IPS DF 19.7 (cell line): ENCODE measurements around the gene IGFBPL1.
A peak's percentile ranks its signal among the peaks of the same experiment; 100 is the strongest.
"Not testable (repeated sequence)": the region's sequence is repeated elsewhere in the genome, so short reads cannot be mapped to it uniquely, and the experiment has no call there.

Experiments
- DNase-seq: peaks from one replicate; pipeline ENCODE4 v3.0.0-alpha.2; 2013; ENCODE audit warnings: low read depth, low spot score

Gene IGFBPL1

DNA sequence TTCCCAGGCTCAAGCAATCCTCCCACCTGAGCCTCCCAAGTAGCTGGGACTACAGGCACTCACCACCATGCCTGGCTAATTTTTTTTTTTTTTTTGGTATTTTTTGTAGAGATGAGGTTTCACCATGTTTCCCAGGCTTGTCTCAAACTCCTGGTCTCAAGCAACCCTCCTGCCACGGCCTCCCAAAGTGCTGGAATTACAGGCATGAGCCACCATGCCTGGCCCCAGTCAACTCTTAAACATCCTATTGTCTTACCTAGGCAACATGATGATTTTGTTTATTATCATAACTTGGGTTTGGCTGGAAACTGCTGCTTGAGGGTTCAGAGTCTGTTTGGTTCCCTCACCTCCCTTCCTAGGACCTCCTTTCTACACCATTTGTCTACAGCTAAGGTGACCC lies 25.1 kb downstream of the IGFBPL1 start:
- DNase-seq: not testable (repeated sequence)

DNA sequence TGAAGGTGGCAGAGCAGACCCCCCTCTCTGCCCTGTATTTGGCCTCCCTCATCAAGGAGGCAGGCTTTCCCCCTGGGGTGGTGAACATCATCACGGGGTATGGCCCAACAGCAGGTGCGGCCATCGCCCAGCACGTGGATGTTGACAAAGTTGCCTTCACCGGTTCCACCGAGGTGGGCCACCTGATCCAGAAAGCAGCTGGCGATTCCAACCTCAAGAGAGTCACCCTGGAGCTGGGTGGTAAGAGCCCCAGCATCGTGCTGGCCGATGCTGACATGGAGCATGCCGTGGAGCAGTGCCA lies 27.9 kb downstream of the IGFBPL1 start:
- no peak for DNase-seq

DNA sequence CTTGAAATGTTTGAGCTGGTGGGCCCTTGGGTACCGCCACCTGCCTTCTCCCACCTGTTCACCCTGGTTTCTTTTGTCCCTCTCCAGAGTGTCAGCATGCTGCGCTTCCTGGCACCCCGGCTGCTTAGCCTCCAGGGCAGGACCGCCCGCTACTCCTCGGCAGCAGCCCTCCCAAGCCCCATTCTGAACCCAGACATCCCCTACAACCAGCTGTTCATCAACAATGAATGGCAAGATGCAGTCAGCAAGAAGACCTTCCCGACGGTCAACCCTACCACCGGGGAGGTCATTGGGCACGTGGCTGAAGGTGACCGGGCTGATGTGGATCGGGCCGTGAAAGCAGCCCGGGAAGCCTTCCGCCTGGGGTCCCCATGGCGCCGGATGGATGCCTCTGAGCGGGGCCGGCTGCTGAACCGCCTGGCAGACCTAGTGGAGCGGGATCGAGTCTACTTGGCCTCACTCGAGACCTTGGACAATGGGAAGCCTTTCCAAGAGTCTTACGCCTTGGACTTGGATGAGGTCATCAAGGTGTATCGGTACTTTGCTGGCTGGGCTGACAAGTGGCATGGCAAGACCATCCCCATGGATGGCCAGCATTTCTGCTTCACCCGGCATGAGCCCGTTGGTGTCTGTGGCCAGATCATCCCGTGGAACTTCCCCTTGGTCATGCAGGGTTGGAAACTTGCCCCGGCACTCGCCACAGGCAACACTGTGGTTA lies 28.4 kb downstream of the IGFBPL1 start:
- DNase-seq: no peak

DNA sequence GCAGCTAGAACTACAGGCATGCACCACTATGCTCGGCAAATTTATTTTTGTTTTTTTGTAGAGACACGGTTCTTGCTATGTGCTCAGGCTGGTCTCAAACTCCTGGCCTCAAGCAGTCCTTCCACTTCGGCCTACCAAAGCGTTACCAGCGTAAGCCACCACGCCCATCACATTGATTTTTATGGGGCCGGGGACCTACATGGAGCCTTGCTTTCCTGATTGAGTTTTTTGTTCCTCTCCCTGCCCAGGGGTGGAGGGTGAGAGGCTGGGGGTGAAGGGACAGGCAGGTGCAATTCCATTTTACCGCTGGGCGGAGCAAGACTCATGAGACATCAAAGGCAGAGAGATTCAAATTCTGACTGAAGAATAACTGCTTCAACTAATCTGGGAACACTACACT lies 29.8 kb downstream of the IGFBPL1 start:
- no peak for DNase-seq

DNA sequence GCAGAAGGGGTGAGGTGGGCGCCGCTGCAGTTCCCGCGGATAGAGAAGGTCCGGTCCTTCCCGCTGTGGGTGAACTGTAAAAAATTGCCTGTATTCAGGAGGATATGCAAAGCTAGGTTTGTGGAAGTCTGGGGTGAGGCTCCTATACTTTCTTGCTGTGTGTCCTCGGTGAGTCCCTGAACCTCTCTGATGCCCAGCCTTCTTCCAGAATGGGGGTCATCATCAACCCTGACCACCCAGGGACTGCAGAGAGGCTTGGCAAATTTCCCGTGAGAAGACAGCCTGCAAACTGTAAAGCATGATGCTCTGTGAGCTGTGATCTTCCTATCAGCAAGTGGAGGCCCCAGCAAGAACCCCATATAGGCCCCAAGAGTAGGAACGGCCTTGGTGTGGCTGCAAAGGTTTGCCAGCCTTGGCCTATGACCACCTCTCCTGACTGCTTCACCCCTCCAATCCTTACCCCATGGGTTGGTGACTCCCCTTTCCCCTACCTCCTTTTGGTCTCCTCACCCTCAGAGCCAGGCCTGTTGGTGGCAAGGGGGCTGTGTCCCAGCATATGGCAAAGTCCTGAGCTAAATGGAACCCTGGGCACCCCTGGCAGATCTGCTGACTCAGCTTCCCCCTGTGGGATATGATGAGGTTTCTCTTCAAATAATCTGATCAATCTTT lies 31.0 kb downstream of the IGFBPL1 start:
- DNase-seq: no peak

DNA sequence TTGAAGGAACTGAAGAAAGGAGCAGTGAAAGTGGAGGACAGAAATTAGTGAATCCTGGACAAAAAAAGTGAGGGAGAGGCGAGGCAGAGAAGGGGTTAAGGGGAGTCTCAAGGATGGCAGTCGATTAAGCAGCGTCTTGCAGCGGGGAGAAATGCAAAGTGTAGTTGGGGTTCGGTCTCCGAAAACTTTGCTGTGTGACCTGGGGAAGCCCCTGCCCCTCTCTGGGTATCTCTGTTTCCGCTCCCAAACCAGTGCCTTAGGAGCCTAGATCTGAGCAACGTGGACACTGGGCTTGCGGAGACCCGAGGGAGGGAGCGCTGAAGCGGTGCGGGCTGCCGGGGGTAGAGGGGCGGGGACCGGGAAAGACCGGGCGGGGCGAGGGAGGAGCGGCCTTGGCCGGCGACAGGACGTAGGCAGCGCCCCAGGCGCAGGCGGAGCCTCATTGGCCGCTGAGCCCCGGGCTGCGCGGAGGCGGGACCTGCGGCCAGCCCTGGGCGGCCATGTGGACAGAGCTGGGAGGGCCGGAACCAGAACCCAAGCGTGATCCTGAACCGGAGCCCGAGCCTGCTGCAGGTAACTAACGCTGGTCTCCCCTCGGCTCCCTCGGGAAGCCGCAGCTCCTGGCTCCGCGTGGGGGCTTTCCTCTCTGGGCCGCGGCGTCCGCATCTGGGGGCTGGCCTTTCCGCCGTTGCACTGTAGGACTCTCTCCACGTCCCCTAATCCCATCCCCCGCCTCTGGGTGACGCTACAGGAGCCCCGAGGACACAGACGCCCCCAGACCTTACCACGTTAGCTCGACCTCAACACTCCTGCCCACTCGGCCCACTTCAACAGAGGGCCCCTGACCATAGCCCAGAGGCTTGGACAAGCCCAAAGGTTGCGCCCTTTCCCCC lies 31.8 kb downstream of the IGFBPL1 start, which contains the start of gene ALDH1B1:
Gene ALDH1B1 (plus strand): TSS at position 468 of the 893 bp plus-strand sequence. CDS start 3,047 bp downstream, outside the sequence.
- peak; percentile 57 for DNase-seq

DNA sequence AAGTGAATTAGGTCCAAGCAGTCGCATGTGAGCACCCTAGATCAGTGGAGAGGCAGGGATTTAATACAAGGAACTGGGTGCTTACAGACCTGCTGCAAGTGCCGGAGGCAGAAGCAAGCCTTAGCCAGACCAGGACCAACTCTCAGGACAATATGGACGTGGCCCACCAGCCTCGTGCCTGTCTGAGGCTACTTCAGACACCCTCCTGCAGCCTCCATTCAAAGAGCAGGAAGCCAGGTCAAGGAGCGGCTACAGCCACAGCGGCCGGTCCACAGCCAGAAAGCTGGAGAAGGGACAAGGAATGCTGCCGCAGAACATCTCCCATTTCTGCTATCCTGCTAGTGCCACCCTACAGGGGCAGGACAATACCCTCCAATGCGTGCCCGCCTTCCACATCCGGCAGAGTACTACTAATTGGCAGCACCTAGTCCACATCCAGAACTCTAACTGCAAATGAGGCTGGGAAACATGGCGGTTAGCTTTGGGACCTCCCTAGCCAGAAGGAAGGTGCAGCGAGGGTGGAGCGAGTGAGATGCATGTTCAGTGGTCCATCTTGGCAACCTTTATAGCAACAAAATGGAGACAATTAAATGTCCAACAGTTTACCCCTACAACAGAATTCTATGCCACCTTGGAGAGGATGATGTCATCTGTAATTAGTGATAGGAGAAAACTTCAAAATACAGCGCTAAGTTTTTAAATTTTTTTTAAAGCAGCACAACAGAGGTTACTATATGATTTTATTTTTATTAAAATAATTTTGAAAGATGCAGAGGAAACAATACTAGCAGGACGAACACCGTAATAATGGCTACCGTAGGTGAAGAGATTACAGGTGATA lies 32.8 kb downstream of the IGFBPL1 start:
- no peak for DNase-seq

DNA sequence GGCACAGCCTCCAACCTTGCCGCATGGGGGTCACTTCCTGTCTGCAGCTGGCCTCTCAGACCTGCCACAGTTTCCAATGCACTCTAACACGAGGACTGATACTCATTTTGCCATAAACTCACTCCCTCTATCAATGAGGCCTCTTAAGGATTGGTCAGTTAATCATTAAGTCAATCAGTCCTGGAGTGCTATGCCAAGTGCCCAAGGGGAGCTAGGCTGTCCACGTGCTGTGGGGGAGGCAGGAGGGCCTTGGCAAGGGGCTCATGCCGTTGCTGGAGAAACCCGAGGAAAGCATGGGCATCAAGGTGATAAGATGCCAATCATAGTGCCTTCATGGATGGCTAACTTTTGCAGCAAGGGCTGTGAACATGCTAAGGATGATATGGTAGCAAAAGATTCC lies 33.4 kb downstream of the IGFBPL1 start:
- no peak for DNase-seq

DNA sequence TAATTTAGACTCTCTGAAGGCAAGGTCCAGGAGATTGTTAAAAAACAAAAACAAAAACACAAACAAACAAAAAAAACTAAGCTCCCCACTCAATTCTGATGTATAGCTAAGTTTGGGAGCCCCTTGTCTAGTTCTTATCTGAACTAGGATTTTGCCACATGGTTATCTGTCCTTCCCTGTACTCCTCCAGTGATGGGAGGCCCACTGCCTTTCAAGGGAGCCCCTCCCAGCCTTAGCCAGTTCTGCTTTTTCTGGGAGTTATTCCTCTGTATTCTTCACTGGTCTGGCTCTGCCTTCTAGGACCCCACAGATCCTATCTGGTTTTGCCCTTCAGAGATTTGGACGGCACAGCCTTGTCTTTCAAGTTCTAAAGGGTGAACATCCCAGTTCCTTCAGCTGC lies 33.8 kb downstream of the IGFBPL1 start:
- DNase-seq: no peak

DNA sequence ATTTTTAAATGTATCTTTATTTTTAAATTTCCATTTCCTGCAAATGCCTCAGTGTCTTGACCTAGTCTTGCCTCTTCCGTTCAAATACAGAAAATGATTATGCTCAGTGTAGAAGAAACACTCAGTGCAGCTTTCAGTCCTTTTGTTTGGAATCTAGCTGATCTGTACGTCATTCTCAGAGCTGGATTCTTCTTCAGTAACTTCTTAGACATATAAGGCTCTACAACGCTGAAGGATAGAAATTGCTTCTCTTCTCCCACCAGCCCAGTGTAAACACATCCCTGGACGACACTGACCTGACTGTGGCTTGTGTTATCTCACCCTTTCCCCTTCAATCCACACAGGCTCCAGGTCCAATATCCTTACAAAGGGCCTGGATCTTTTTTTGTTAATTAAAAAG lies 34.9 kb downstream of the IGFBPL1 start:
- DNase-seq: no peak

DNA sequence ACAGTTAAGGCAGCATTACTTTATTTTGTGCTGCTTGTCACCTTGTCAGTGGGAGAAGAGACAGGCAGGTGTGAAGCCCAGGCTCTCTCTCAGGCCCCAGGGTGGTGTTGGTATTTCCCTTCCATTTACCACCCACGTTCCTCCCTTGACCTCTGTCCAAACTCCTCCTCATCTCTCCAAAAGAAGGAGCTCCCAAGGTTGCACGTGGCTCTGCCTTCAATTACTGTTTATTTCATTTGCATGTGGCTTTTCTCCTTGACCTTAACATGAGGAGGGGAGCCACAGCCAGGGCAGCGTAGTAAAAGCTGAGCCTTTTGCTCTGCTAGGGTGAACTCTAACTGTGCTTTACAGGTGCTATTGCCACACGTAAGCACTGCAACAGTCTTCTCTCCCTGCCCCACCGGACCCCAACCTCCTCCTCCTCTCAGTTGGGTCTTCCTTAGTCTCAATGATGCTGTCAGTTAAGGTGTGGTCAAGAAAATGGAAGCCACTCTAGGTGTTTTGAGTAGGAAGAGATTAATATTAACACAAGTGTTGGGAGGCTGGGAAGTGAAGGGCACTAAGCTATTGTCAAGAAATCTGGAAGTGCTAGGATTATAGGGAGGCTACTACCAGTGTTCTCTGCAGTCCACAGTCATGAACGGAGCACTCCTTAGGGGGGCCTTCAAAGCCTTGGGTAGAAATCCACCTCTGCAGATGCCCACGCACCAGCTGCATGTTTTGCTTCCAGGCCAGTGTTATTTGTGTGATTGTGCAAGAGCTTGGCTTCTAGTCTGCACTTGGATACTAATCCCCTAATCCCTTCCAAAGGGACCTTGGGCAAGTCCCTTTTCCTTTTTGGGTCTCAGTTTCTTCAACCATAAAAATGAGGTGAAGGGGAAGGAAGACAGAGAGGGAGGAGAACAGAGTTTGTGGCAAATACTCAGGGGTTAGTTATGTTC lies 35.7 kb downstream of the IGFBPL1 start:
- DNase-seq: no peak

DNA sequence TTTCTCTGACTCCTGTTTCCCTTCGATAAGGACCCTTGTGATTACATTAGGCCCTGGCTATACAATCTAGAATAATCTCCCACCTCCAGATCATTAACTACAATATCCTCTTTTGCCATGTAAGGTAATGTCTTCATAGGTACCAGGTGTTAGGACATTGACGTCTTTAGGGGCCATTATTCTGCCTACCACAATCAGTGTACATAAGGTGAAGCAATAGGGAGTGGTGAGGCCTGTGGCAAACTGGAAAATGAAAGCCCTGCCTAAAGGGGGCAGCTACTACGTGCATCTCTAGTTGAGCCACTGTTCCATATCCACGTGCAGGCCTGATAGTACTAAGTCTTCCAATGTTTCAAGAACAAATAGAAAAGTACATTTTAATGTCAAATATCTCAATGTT lies 36.5 kb downstream of the IGFBPL1 start:
- no peak for DNase-seq

DNA sequence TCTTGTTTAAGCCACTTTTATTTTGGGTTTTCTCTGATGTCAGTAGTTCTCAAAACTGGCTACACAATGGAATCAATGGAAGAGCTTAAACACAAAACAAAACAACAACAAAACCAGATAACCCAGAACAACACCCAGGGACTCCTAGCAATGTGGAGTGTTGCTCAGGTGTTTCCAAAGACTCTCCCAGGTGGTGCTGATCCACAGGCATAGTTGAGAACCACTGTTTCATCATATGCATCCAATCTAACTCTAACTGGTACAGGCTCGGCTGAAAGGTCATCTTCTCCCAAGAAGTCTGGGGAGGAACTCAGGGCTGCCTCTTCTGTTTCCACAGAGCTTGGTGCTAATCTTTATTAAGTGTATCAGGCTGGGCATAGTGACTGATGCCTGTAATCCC lies 37.2 kb downstream of the IGFBPL1 start:
- DNase-seq: no peak

DNA sequence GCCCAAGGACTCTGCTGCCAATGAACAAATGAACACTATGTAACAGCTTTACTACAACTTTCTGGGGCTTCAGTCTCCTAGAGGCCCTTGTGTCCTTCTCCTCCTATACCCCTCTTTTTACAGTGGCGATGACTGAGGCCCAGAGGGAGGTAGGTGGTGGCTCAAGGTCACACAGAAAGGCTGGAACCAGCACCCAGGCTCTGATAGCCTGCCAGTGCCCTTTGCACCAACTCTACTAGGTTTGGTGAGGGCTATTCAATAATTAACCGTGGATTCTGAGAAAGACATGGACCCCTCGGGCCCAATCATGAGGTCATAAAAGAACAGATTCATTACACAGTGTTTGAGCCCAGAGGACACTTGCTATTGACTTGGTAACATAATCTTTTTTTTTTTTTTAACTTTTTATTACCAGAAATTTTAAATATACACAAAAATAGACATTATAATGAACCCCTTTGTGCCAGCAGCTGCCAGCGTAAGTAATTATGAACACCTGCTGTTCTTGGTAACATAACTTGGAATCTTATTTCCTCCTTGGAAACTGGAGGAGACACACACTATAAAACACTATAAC lies 37.8 kb downstream of the IGFBPL1 start:
- no peak for DNase-seq

DNA sequence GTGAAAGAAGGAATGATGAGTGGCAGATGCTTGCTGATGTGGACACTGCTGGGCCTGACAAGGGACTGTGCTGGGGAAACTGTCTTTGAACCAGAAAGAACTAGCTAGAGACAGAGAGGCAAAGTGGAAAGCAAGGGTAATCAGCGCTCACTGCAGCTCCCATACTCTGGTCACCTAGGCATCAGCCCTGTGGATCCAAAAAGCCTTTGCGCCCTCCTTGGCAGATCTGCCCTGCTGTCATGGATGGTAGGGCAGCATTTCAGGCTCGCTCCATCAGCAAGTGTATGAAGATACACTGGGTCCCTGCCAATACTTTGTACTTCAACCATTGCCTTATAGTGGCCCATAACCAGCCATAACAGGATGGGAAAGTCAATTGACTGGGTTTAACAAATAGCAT lies 38.4 kb downstream of the IGFBPL1 start:
- DNase-seq: no peak

DNA sequence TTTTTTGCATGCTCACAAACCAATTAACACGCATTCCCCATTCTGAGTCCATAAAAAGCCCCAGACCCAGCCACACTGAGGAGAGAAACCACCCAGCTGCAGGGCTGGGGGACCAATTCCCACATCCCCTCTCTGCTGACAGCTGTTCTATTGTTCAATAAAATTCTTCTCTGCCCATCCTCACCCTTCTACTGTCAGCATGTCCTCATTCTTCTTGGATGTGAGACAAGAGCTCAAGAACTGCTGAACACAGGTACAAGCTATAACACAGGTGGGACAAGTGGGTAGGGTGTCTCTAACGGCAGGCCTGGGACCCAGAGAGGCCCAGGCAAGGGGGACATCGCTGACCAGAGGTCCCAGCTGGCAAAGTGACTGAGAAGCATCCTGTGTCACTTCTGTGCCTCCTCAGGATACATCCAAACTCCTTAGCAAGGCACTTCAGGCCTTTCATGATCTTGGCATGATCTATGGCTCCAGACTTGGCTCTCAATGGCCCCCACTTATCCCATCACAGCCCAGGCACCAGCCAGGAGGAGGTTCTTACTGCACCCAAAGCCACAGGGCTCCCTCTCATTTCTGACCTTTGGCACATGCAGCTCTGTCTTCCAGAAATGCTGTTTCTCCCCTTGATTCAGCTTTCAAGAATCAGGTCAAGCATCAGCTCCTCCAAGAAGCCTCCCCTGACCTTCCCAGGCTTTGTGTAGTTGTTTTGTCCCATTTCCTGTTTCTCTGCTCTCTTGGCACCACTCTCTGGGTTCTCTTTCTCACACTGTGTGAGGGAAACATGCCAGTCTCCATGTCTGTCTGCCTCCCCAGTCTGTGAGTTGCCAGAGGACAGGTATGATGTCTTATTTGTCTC lies 39.0 kb downstream of the IGFBPL1 start:
- no peak for DNase-seq

DNA sequence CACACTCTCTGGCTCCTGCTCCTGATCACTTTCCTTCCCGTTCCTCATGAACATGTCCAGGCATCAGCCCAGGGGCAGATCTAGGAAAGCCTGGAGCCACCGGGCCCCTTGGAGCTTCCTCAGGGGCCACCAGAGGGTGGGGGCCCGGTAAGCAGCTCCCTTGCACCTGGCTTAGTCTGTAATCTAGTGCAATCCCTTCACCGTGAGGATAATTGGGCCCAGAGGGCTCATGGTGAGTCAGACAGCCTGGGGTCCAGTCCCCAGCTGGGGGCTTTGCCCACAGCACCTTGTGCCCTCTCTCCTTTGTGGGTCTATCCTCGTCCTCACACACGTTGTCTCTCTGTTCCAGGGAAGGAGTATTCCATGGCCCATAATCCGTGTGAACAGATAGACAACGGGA lies 42.1 kb downstream of the IGFBPL1 start:
- no peak for DNase-seq

DNA sequence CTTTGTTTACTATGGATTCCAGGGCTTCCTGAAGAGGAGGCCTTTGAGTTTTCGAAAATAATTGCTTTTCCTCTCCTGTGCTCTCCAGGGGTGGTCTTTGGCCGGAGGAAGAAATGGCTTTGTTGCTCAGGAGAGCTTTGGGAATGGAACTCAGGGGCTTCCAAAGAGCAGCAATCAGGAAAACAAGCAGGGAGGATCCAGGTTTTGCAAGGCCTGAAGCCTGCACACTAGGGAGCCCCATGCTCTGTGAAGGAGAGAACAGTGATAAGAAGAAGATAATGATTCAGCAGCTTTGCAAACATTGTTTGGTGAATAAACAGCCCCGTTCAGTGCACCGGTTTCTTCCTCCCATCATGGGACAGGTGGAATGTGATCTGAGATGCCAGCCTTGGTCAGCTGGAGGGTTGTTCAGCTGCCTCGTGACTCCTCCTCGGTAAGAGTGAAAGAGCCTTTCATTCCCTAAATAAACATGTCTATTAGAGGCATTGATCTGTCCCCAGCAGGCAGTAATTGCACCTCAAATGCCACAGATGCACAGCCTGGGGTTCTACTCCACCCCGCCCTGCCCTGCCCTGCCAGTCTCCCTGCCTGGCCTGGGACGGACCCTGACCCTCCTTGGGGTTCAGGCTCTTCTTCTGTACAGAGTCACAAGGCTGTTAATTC lies 43.3 kb downstream of the IGFBPL1 start:
- DNase-seq: no peak
